ENCODE data around the gene MAP3K1.

DNA sequence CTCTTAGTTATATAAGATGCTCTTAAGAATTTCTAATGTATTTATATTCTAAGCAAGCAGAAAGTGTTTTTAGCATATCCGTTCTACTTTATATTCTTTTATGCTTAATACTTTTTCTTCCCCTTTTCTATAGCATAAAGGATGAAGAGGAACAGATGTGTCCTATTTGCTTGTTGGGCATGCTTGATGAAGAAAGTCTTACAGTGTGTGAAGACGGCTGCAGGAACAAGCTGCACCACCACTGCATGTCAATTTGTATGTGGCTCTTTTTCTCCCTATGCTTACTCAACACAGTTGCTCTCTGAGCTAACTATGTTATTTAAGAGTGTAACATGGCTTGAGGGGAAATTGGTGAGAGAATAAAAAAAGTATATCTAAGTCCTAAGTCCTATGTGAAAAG is 56.4 kb downstream of the MAP3K1 start:
- TF ChIP-seq, protein P1, sequence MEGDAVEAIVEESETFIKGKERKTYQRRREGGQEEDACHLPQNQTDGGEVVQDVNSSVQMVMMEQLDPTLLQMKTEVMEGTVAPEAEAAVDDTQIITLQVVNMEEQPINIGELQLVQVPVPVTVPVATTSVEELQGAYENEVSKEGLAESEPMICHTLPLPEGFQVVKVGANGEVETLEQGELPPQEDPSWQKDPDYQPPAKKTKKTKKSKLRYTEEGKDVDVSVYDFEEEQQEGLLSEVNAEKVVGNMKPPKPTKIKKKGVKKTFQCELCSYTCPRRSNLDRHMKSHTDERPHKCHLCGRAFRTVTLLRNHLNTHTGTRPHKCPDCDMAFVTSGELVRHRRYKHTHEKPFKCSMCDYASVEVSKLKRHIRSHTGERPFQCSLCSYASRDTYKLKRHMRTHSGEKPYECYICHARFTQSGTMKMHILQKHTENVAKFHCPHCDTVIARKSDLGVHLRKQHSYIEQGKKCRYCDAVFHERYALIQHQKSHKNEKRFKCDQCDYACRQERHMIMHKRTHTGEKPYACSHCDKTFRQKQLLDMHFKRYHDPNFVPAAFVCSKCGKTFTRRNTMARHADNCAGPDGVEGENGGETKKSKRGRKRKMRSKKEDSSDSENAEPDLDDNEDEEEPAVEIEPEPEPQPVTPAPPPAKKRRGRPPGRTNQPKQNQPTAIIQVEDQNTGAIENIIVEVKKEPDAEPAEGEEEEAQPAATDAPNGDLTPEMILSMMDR (IDR thresholded peaks at IDR 0.05) = no peak
- TF ChIP-seq POLR2AphosphoS5 (IDR thresholded peaks at IDR 0.05; ENCODE audit: insufficient read depth in 1 of 2, low read depth in 1 of 2) (no peak), POLR2A (IDR thresholded peaks at IDR 0.05) (no peak)

Data from vagina (tissue), 2 donors.